HG03565 (cell line): ENCODE data around the gene DNAJC30.
"Not testable (repeated sequence)": the region's sequence is repeated elsewhere in the genome, so short reads cannot be mapped to it uniquely, and the experiment has no call there.

Experiments used
- ATAC-seq: cut with Tn5 transposase; IDR thresholded peaks from one replicate; pipeline ENCODE4 v1.9.1; 2021; ENCODE audit warnings: mild to moderate bottlenecking, moderate library complexity; ENCODE audit not compliant: unreplicated experiment

DNAJC30 gene

DNA sequence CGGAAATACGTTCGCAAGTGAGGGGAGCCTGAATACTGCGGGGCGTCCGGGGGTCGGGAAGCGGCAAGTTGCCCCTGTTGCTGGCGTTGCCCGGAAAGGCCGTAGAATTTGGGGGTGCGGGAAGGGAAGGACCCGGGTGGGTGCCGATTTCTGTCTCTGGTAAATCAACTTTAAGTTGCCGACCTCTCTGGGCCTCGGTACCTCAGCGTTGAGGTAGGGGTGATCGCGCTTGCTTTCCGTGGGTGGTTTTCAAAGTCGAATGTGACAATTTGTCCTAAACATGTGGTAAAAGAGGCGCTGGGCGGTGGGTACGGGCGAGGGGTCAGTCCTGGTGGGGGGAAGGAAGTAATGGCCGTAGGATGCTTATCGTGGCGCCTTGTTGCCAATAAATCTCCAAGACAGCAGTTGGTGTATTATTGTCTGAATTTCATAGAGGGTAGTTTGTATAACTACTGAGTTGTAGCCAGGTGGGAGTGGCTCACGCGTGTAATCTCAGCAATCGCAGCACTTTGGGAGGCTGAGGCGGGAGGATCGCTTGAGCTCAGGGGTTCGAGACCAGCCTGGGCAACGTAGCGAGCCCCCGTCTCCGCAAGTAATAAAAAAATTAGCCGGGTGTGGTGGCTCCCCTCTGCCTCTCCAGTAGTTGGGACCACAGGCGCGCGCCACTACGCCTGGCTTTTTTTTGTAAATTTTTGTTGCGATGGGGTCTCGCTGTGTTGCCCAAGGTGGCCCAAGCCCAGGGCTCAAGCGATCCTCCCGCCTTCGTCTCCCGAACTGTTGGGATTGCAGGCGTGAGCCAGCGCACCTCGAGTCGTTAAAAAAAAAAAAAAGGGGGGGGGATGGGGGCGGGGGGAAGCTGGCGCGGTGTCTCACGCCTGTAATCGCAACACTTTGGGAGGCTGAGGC is 788 bp upstream of the DNAJC30 start:
- ATAC-seq: no peak

DNA sequence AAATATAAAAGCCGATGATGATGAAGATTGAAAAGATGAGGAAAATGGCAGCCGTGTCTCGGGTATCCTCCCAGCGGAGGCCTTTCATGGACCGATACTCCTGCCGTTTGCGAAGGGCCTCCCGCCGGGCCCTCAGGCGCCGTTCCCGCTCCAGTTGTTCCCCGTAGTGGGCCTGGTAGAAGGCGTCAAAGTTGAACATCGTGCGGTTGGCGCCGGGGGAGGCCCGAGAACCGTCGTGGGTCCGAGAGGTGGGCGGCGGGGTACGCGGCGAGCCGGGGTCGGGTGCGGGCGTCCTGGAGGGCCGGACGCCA is 553 bp downstream of the DNAJC30 start:
- no peak for ATAC-seq

DNA sequence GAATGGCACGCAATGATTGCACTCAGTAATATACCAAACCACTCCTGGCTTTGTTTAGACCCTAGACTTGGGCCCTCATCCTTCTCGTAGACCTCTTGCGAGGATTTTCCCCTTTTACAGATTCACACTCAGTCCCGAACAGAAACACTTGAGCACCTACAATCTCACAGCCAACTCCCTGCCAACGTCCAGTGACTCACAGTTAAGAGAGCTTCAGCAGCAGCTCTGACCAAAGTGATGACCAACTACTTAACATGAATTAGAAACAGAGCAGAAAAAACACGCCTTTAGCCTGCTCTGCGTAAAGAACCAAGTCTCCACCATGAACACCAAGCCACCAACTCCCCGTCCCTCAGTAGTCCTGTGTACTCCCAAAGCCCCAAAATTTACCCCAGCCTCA is 2.2 kb downstream of the DNAJC30 start:
- ATAC-seq: no peak

DNA sequence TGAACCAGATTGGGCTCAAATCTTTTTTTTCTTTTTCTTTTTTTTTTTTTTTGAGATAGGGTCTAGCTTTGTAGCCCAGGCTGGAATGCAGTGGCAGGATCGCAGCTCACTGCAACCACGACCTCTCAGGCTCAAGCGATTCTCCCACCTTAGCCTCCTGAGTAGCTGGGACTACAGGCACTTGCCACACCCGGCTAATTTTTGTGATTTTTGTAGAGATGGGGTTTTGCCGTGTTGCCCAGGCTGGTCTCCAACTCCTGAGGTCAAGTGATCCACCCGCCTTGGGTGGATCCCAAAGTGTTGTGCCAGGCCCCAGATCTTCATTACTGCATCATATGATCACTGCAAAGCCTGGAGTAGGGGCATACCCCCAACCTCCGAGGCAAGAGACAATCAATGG is 2.8 kb downstream of the DNAJC30 start:
- no peak for ATAC-seq

DNA sequence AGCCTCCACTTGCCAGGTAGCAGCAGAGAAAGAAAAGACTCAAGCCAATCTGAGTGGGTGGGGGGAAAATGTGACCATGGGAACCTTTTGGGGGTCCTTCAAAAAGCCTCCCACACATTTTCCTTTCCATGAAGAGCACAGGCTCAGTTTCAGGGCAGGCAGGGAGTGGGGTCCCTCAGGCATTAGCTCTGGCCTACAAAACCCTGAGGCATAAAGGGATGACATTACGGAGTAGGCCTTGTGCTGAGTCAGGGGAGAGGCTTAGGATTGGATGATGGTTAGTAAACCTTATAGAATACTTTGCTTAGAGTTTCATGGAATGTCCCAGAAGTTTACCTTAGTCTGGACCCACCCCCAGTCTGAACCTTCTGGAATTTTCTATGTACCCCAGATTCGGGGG is 3.5 kb downstream of the DNAJC30 start:
- no peak for ATAC-seq

DNA sequence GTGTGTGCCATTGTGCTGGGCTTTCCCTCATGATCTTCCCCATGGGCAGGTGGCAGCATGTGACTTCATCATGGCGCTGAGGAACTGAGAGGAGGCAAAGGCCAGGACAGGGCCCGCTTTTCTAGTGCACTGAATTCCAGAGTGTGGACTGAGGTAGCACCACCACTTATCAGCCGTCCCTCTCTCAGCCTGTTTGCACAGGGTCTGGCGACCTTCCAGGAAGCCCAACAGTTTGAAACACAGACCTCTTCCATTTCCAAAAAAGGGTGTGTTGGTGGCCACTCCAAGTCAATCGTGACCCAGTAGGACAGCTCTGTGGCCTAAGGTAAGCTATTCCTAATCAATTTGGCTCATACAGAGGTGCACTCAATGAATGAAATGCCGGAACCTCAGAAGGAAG is 4.4 kb downstream of the DNAJC30 start:
- ATAC-seq: no peak

DNA sequence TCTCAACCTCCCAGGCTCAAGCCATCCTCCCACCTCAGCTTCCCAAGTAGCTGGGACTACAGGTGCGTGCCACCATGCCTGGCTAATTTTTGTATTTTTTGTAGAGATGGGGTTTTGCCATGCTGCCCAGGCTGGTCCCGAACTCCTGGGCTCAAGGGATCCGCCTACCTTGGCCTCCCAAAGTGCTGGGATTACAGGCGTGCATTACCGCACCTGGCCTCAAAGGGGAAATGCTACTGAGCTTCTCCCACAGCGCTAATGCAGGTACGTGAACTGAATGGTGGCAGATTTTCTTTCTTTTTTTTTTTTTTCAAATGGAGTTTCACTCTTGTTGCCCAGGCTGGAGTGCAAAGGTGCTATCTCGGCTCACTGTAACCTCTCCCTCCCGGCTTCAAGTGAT is 7.2 kb downstream of the DNAJC30 start:
- ATAC-seq: not testable (repeated sequence)

DNA sequence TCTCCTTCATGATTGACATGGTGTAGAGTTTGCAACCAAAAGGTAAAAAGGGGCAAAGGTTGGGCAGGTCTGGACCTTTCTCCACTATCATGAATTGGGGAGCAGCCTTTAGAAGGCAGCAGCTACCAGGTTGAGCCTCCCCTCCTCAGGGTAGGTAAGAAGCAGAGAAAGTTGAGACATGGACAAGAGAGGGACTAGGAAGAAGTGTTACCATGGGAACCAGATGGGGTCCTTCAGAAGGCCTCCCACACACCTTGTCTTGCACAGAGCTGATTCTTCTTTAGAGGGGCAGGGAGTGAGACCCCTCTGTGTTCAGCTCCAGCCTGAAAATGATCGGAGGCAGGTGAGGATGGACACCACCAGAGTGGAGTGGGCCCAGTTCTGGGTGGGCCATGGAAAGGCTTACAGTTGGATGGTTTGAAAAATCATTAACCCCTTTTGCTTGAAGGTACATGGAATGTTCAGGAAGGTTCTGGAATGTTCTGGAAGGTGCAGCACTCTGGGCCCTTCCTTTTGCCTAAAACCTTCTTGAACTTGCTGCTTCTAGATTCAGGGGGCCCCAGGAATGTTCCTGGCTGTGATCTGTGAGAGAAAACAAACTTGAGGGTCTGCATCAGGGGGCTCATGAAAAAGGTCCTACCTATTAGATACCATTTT is 8.7 kb downstream of the DNAJC30 start:
- ATAC-seq: no peak

DNA sequence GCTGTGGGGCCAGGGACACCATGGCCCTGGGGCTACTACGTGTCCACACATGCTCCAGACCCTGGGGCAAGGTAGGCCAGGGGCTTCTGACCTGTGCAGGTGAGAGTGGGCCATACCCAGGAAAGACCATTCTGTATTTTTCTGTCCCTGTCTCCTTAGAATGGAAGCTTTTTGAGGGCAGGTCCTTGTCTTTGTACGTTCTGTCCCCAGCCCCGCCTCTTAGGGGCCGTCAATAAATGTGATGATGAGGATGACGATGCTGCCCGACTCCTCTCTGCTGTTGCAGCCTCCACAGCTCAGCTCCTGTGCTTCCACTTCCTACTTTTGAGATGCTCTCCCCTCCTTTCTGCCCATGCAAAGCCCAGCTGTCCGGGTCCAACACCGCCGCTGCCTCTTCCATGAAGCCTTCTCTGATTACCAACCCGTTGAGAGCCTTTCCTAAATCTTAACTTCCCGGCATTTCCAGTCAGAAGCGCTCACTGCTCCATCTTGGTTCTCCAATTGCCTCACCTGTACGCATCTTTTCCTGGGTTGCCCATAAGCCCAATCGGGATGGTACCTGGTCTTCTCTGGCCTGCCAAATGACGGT is 11.3 kb downstream of the DNAJC30 start:
- no peak for ATAC-seq

DNA sequence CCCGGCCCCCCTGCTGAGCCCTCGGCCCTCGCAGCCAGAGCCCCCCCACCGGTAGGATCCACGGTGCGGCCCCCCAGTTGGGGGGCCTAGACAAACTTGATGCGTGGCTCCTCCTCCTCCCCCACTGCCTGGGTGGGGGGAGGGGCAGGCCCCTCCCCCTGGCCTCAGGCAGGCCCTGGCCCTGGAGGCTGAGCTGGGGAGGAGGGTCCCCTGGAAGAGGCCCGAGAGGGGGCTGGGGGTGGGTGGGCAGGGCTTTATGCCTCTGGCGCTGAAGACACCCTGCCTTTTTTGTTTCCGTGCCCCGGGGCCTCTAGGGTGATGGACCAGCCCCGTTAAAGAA is 12.0 kb downstream of the DNAJC30 start:
- no peak for ATAC-seq

DNA sequence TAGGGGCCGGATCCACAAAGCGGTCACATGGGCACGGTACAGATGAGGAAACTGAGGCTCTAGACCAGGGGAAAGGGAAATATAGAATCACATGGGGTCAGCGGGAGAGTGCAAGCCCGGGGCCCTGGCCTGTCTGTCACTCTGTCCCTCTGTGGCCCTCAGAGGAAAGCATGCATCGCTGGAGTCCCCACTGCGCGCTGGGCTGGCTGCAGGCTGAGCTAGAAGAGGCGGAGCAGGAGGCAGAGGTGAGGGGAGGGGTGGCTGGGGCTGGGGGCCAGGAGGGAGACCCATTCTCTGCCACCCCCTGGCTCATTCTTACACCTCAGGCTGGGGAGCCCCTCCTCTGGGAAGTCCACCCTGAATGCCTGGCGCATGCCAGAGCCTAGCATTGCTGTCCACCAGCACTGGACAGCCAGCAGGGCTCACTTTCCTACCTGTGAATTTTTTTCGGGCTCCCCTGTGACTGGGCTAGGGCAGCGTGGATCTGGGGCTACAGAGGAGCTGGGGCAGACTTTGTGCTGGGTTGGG is 13.3 kb downstream of the DNAJC30 start:
- no peak for ATAC-seq

DNA sequence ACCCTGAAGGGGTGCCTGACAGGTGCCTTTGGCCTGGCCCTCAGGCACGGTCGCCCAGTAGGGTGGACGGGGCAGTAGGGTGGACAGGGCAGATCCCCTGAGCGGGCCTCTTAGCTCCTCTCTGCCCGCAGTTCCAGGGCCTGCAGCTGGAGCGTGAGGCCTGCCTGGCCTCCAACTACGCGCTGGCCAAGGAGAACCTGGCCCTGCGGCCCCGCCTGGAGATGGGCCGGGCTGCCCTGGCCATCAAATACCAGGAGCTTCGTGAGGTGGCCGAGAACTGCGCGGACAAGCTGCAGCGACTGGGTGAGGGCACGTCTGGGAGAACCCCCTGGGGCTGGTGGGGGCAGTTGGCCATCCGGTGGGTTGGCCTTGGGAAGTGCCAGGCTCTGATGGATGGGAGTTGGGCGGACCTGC is 14.0 kb downstream of the DNAJC30 start:
- ATAC-seq: no peak

DNA sequence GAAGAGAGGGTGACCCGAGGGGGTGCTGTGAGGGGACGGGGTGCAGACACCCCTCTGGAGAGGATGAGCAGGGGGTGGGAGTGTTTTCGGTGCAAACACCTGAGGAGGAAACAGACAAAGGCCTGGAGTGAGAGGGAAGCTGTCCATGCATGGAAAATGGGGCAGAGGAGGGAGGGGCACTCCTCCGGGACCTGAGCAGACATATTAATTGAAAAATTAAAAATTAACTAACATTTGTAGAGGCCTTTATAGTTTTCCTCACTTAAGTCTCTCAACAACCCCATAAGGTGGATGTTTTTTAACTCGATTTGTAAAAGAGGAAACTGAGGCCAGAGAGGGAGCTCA is 14.4 kb downstream of the DNAJC30 start:
- ATAC-seq: no peak

DNA sequence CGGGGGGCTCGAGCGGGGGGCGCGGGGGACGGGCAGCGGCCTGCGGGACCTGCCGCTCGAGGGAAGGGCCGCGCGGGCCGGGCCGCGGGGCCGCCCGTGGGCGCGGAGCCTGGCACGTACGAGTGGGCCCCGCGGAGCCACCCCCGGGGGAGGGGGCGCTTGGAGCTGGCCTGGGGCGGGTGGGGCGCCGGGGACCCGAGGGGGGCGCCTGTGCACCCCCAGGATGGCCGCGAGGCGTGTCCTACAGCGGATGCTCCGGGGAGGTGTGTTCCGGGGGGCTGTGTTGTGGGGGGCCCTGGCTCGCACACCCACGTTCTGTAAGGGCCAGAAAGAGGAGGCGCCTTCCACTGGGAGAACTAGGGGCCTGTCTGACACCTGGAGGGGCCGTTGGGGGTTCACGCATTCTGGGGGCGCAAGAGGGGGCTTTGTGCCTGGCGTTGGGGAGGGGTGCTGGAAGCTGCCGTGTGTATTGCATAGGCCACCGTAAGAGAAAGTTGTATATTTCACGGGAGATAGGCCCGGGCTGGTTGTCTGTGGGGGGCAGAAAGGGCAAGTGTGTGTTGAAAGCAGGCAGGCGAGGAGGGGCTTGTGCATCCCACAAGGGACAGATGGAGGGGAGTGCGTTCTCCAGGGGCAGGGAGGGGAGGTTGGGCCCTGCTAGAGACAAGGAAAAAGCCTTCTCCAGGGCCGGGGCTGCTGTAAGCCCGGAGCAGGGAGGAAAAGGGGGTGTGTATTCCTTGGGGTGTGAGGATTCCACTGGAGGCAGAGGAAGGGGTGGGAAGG is 15.0 kb downstream of the DNAJC30 start:
- no peak for ATAC-seq

DNA sequence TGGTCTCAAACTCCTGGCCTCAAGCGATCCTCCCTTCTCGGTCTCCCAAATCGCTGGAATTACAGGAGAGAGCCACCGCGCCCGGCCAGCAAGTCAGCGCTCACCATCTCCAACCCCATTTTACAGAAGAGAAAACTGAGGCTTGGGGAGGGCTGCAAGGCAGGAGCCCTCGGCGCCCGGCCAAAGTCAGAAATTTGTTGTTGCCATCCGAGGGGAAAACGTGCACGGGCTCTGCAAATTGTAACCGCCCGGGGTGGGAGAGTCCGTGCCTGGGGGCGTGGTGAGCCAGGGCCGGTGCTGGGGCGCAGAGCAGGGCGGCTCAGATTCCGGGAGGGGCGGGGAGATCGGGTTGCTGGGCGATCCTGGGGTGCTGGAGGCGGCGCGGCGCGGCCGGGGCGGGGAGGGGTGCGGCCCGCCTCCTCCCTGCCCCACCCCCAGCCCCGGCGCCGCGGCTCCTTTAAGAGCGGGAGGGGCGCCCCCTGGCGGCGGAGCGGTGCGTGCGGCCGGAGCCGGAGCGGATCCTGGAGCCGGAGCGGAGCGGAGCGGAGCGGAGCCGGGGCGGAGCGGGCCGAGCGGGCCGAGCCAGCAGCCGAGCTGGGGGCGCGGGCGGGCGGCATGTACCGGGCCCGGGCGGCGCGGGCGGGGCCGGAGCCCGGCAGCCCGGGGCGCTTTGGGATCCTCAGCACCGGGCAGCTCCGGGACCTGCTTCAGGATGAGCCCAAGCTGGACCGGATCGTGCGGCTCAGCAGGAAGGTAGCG is 15.7 kb downstream of the DNAJC30 start, which contains the start of gene VPS37D:
VPS37D (plus strand) TSS at position 488 of the 759 bp plus-strand sequence; CDS start at position 616, 128 bp downstream.
- ATAC-seq: peak; percentile 65

DNA sequence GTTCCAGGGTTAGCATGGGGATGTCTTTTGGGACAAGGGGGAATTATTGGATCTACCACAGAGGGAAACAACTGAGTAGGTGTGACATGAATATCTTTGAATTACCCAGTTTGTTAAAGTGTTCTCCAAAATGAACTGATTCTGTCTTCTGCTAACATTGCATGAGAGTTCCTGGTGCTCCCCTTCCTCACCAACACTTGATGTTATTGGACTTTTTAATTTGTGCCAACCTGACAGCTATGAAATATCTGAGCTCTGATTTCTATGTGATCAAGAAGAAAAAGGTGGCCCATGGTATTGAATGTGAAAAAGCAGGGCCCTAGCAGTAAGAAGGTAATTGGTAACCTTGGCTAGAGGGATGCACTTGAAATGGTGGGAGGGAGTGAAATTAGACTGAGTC is 20.2 kb downstream of the DNAJC30 start:
- no peak for ATAC-seq

DNA sequence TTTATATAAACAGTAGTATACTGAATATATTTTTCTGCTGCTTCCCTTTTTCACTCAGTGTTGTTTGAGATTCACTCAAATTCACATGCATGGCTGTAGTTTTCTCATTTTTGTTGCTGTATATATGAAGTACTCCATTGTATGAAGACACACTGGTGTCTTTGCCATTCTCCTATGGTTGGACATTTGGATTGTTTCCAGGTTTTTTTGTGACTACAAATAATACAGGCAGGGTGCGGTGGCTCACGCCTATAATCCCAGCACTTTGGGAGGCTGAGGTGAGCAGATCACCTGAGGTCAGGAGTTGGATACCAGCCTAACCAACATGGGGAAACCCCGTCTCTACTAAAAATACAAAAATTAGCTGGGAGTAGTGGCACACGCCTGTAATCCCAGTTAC is 22.7 kb downstream of the DNAJC30 start:
- not testable (repeated sequence) for ATAC-seq

DNA sequence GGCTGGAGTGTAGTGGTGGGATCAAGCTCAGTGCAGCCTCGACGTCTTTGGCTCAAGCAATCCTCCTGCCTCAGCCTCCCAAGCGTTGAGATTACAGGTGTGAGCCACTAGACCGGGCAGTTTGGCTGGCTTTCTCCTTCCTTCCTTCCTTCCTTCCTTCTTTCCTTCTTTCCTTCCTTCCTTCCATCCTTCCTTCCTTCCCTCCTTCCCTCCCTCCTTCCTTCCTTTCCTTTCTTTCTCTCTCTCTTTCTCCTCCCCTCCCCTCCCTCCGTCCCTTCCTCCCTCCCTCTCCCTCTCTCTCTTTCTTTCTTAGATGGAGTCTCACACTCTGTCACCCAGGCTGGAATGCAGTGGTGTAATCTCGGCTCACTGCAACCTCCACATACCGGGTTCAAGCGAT is 23.3 kb downstream of the DNAJC30 start:
- no peak for ATAC-seq

DNA sequence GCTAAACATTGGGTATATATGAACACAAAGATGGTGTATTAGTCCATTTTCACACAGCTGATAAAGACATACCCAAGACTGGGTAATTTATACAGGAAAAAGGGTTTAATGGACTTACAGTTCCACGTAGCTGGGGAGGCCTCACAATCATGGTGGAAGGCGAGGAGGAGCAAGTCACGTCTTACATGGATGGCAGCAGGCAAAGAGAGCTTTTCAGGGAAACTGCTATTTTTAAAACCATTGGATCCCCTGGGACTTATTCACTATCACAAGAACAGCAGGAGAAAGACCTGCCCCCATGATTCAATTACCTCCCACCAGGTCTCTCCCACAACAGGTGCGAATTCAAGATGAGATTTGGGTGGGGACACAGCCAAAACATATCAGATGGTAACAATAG is 27.9 kb downstream of the DNAJC30 start:
- ATAC-seq: not testable (repeated sequence)

DNA sequence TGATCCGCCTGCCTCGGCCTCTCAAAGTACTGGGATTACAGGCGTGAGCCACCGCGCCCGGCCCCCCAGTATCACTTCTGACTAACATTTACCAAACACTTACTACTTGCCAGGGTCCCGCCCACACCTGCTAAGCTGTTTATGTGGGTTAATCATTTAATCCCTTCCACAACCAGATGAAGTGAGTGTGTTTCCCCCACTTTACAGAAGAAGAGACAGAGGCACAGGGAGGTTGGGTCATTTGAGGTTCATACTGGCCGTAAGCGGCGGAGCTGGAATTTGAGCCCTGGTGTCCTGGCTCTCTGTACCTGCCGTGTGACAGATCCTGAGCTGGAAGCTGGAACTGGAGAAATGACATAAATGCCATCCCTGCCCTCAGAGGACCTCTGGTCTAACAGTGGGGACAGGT is 30.7 kb downstream of the DNAJC30 start:
- ATAC-seq: no peak
